Osteocyte (in vitro differentiated cells): ENCODE data around the gene GPC3. TPM values are rescaled to one million over a fixed set of nuclear protein-coding genes. Genes with fewer than 3 reads are reported as not detected.

Source experiments
- DNase-seq: peaks from one replicate; pipeline ENCODE4 v3.0.0; 2021; ENCODE audit warnings: mixed read lengths; ENCODE audit not compliant: unreplicated experiment; ENCODE audit errors: extremely low spot score
- H3K27ac Mint-ChIP-seq: one replicate; pipeline ENCODE4 v1.8.0; 2021; ENCODE audit warnings: mild to moderate bottlenecking, mixed read lengths; ENCODE audit not compliant: unreplicated experiment
- H3K27me3 Mint-ChIP-seq: one replicate; pipeline ENCODE4 v1.8.0; 2021; ENCODE audit warnings: mixed read lengths; ENCODE audit not compliant: unreplicated experiment
- H3K36me3 Mint-ChIP-seq: one replicate; pipeline ENCODE4 v1.8.0; 2021; ENCODE audit warnings: mixed read lengths; ENCODE audit not compliant: unreplicated experiment
- H3K4me1 Mint-ChIP-seq: one replicate; pipeline ENCODE4 v1.8.0; 2021; ENCODE audit warnings: mixed read lengths; ENCODE audit not compliant: unreplicated experiment
- H3K4me3 Mint-ChIP-seq: one replicate; pipeline ENCODE4 v1.8.0; 2021; ENCODE audit warnings: mild to moderate bottlenecking, moderate library complexity, mixed read lengths; ENCODE audit not compliant: unreplicated experiment
- H3K9me3 Mint-ChIP-seq: one replicate; pipeline ENCODE4 v1.8.0; 2021; ENCODE audit warnings: mixed read lengths; ENCODE audit not compliant: unreplicated experiment
- total RNA-seq: library from RNA; stranded (reverse); gene quantifications from 2 replicates; pipeline ENCODE4 v1.2.1, GENCODE V29; 2021
- TF ChIP-seq, protein P1 (sequence below): fragments of 200-600 bp; sonication (generic); IDR thresholded peaks from 2 replicates; pipeline ENCODE4 v1.5.0; 2021; ENCODE audit warnings: antibody characterized with exemption, mild to moderate bottlenecking, moderate library complexity

Gene GPC3
- total RNA-seq, 1 donor from 2014 or later: 19.6 TPM

DNA sequence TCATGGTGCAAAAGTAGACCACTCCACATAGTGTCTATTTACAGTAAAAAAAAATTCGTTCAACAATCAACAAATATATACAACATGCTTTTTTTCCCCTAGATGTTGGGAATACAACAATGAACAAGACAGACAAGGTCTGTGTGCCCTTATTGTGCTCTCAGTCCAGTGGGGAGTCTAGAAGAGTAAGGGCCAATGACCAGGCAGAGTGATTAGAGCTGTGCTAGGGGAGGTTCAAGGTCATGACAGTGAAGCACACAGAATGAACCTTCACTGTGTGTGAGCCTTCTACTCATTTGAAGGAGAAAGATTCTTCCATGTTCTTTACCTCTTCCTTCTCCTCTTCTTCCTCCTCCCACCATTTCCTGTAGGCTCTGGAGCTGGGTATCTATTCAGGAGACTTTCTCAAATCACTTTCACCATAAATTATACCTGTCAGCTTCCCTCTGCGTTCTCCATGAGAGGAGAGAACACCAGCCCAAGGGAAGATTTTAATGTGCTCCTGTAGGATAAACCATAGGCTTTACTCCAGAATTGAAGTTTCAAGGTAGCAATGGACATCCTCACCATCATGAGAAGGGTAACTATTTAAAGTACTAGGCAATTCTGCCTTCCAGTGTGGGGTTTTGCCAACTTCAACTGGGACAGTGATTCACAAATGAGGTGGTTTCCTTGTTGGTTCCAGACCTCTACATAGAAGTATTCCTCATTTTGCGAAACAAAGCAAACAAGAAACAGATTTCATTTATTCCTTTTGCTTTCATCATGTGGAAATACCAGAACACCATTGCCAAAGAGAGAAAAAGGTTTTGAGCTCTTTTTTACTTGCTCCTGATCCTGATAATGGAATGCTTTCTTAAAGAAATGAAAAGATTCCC lies 323.2 kb downstream of the GPC3 start:
- H3K9me3 Mint-ChIP-seq: no peaks in the 10 kb centered on the region
- H3K27ac Mint-ChIP-seq: no peak overlapping the region
- peaks cover 16% of the 10 kb centered on the region for H3K4me1 Mint-ChIP-seq
- TF ChIP-seq, protein P1, sequence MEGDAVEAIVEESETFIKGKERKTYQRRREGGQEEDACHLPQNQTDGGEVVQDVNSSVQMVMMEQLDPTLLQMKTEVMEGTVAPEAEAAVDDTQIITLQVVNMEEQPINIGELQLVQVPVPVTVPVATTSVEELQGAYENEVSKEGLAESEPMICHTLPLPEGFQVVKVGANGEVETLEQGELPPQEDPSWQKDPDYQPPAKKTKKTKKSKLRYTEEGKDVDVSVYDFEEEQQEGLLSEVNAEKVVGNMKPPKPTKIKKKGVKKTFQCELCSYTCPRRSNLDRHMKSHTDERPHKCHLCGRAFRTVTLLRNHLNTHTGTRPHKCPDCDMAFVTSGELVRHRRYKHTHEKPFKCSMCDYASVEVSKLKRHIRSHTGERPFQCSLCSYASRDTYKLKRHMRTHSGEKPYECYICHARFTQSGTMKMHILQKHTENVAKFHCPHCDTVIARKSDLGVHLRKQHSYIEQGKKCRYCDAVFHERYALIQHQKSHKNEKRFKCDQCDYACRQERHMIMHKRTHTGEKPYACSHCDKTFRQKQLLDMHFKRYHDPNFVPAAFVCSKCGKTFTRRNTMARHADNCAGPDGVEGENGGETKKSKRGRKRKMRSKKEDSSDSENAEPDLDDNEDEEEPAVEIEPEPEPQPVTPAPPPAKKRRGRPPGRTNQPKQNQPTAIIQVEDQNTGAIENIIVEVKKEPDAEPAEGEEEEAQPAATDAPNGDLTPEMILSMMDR: no peak
- no peak for DNase-seq
- H3K36me3 Mint-ChIP-seq: no peaks in the 10 kb centered on the region
- no peak overlapping the region for H3K4me3 Mint-ChIP-seq
- no peaks in the 10 kb centered on the region for H3K27me3 Mint-ChIP-seq

DNA sequence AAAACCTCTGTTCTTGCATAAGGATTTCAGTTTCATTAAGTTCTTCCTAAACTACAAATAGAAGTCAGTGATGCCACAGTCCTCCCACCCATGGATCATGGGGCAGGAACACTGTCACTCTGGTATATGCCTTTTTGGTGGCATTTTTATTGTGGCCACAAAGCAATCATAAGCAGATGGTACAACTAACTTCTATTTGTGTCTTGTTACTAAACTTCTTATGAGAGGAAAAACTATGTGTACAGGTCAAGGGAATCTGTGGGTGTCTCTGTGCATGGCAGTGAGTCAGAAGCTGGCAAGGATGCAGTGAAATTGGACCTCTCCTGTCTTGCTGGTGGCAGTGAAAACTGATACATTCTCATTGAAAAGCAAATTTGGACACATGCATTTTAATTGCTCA lies 325.1 kb downstream of the GPC3 start:
- Mint-ChIP-seq H3K36me3 (no peaks in the 10 kb centered on the region), H3K4me1 (peaks cover 32% of the 10 kb centered on the region), H3K9me3 (no peaks in the 10 kb centered on the region), H3K4me3 (no peak overlapping the region), H3K27me3 (no peaks in the 10 kb centered on the region), H3K27ac (peak overlapping the region; percentile 60)
- no peak for DNase-seq
- TF ChIP-seq, protein P1: no peak

DNA sequence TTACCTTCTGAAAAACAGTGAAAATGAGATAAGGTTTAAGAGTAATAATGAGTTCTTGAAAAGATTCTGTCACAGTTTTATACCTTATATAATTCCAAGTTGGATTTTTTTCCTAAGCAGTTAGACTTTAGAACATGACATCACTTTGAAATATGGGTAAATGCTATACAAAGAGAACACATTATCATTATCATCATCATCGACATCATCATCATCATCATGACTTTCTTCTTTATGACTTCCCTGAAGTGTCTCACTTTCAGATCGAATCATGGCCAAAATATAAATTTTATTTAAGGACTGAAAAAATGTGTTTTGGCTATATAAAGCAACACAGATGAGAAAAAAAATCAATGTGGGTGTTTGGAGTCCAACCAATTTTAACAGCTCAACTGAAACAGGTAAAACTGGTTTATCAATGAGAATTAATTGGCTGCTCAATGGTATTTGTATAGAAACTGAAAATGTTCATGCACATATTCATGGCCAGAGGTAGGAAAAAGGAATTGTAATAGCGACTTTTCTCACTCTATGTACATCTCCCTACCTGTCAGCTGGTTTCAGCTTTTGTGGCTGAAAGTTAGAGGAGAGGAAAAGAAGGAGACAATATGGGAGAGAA lies 327.0 kb downstream of the GPC3 start:
- no peaks in the 10 kb centered on the region for H3K9me3 Mint-ChIP-seq
- no peaks in the 10 kb centered on the region for H3K27me3 Mint-ChIP-seq
- H3K36me3 Mint-ChIP-seq: no peaks in the 10 kb centered on the region
- H3K4me1 Mint-ChIP-seq: peaks cover 32% of the 10 kb centered on the region
- TF ChIP-seq, protein P1: no peak
- no peak for DNase-seq
- H3K27ac Mint-ChIP-seq: no peak overlapping the region
- H3K4me3 Mint-ChIP-seq: no peak overlapping the region

DNA sequence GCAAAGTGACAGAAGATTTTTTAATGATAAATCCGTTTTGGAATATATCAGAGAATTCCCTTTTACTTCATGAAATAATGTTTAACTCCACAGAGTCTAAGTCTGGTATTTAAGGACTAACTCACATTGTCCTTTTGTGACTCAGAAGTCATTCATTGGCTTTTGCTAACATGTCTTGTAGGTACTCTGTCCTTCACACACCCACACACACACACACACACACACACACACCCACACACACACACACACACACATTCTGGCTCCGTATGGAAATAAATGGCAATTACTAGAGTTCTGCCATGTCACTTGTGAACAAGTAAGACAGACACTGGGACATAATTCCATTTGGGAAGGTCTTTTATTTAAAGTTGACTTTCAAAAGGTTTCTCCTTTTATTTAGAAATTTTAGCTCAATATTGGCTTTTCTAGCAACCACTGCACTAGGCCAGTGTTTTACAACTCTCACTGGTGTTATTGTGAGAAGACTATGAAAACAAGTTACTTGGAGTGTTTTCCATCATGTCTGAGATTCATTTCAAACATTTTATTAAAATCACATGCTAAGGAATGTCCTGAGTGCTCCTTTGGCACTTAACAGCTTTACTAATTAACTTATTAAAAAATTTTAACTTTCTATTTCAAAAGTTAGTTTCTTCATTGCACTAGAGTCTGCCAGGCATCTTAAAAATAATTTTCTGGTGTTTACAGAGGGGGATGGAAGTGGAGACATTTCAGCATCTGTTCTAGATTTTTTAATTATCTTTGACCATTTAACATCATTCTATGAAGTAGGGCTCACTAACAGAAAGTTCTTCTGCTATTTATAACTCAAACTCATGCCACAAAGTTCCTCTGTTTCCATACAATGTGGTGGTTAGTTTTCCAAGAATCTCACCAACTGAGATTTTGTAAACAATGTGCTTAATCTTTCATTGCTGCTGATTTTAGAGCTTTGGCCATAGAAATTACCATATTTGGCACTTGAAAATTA lies 329.8 kb downstream of the GPC3 start:
- TF ChIP-seq, protein P1: no peak

More for the DNA sequence above, 329.8 kb downstream of the GPC3 start:
- Mint-ChIP-seq H3K27ac (no peak overlapping the region), H3K4me1 (peaks cover 30% of the 10 kb centered on the region), H3K36me3 (no peaks in the 10 kb centered on the region), H3K27me3 (no peaks in the 10 kb centered on the region), H3K9me3 (no peaks in the 10 kb centered on the region), H3K4me3 (no peak overlapping the region)
- DNase-seq: no peak
